Cardiac fibroblast (primary cell): ENCODE data around the gene SEPTIN11.

Experiments
- DNase-seq, 2 donors: peaks; one replicate each; pipeline versions ENCODE4 v3.0.0 to v3.0.0-alpha.2; 2010; ENCODE audit warnings: low read depth in 2 of 2
- H3K4me3 ChIP-seq, 2 donors: replicated peaks in 1 of 2; 1 replicate in 1 of 2; 2 replicates in 1 of 2; pipeline ENCODE4 v1.5.1; 2011; ENCODE audit warnings: low read depth in 2 of 2, low read length in 2 of 2, mild to moderate bottlenecking in 2 of 2, moderate library complexity in 1 of 2
- TF ChIP-seq, protein P1 (sequence below): IDR thresholded peaks from one replicate; pipeline ENCODE4 v1.5.1; 2011; ENCODE audit warnings: low read depth, mild to moderate bottlenecking, low read length, inconsistent platforms

SEPTIN11 gene

GRCh38 chr4:76977113-76977512 lies 27.6 kb downstream of the SEPTIN11 start:
- H3K4me3 ChIP-seq, result no peak overlapping the region
- no peak for DNase-seq
- TF ChIP-seq, protein P1, sequence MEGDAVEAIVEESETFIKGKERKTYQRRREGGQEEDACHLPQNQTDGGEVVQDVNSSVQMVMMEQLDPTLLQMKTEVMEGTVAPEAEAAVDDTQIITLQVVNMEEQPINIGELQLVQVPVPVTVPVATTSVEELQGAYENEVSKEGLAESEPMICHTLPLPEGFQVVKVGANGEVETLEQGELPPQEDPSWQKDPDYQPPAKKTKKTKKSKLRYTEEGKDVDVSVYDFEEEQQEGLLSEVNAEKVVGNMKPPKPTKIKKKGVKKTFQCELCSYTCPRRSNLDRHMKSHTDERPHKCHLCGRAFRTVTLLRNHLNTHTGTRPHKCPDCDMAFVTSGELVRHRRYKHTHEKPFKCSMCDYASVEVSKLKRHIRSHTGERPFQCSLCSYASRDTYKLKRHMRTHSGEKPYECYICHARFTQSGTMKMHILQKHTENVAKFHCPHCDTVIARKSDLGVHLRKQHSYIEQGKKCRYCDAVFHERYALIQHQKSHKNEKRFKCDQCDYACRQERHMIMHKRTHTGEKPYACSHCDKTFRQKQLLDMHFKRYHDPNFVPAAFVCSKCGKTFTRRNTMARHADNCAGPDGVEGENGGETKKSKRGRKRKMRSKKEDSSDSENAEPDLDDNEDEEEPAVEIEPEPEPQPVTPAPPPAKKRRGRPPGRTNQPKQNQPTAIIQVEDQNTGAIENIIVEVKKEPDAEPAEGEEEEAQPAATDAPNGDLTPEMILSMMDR, result no peak

DNA sequence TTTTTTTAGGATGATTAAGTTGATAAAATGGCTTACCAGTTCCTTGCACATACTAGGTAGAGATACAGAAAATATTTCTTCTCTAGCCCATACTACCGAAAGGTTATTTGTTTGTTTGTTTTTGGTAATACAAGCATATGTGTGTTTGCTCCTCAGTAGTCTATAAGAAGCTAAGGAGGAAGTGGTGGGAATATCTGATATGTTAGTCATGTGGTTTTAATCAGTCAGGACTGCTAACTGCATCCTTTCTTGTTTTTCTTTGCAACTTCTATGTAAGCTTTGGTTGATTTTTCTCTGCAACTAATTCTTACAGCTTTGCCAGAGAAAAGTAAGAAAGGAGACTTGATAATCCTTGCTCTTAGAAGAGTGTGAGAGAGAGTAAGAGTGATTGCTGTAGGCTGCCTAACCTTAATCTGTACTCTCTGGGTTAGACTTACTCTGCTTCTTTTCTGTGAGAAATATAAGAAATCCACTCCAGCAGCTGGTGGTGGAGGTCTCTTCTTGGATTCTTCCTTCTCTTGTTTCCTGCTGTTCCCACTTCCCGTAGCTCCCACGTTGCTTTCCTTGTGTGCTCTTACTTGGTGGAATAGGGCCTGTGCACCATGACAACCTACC lies 28.3 kb downstream of the SEPTIN11 start:
- TF ChIP-seq, protein P1, result no peak
- DNase-seq, result peak; percentile 67 to 85
- H3K4me3 ChIP-seq, result no peak overlapping the region

- H3K4me3 ChIP-seq, result no peak overlapping the region
- no peak for DNase-seq
- TF ChIP-seq, protein P1, result no peak
Observed at GRCh38 chr4:76979236-76979635, 29.7 kb downstream of the SEPTIN11 start.

DNA sequence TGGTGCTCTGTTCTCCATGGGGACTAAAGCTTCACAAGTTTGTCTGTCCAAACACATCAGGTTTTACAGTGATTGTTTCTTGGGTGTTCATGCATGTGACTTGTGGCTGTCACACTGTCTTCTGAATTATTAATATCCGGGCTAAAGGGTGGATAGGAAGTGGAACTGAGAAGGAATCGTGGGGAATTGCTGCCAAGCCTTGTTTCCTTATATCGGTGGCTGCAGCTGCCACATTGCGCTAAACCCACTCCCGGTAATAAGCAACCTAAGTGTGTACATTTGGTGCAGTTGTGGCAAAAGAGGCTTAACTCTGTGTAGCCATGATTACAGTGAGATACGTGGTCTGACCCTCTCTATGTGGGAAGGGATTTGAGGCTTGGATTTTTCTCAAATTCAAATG lies 30.7 kb downstream of the SEPTIN11 start:
- no peak for DNase-seq
- TF ChIP-seq, protein P1, result no peak
- no peak overlapping the region for H3K4me3 ChIP-seq

DNA sequence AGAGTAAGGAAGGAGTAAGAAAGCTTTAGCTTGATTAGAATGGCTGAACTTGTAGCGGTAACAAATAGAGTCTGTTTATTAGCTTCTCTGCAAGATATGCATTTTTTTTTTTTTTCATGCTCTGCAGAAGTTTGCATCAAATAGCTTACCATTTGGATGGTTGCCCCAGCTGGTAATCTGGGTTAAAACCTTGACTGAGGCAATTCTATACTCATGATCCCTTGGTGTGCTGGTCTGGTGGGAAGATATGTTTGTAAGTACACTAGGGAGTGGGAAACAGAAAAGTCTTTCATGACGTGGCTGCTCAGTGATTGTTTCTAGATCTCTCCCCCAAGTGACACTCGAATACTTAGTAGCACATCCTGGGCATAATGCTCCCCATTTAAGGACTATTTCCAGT lies 32.1 kb downstream of the SEPTIN11 start:
- peak; percentile 54 to 61 for DNase-seq

GRCh38 chr4:76982638-76983584 lies 33.4 kb downstream of the SEPTIN11 start:
- TF ChIP-seq, protein P1, result peak; percentile 36
- peak in 1 of 2 donors; percentile 52 for DNase-seq
- H3K4me3 ChIP-seq, result no peak overlapping the region

More for the DNA sequence above, 32.1 kb downstream of the SEPTIN11 start:
- no peak overlapping the region for H3K4me3 ChIP-seq
- TF ChIP-seq, protein P1, result no peak
